Bronchial epithelial cell (primary cell): ENCODE results near the gene MRPS26. TPM values are rescaled to one million over a fixed set of nuclear protein-coding genes. Genes with fewer than 3 reads are reported as not detected.

ENCODE experiments used
- DNase-seq: peaks from one replicate; pipeline ENCODE4 v3.0.0-alpha.2; 2010; ENCODE audit warnings: low read depth
- FAIRE-seq: peaks from 2 replicates; lab custom pipeline; 2011; peaks lifted over from hg19 to GRCh38; lab: Jason Lieb, UNC
- H3K27me3 ChIP-seq: 2 replicates; pipeline ENCODE4 v1.5.1; 2011; ENCODE audit warnings: low read length; ENCODE audit not compliant: control insufficient read depth, insufficient read depth
- H3K36me3 ChIP-seq: 2 replicates; pipeline ENCODE4 v1.5.1; 2011; ENCODE audit warnings: low read length; ENCODE audit not compliant: control insufficient read depth, insufficient read depth
- H3K4me3 ChIP-seq: 2 replicates; pipeline ENCODE4 v1.5.1; 2011; ENCODE audit warnings: mild to moderate bottlenecking, low read depth, low read length, control low read depth
- total RNA-seq: library from RNA; depleted of rRNA; stranded (reverse); fragments of >200 nt; gene quantifications from 2 replicates; pipeline ENCODE4 v1.2.1, GENCODE V29; 2014
- TF ChIP-seq, protein P1 (sequence below): IDR thresholded peaks from 2 replicates; pipeline ENCODE4 v1.5.1; 2011; ENCODE audit warnings: mild to moderate bottlenecking, moderate library complexity, low read length, control low read depth, inconsistent platforms; ENCODE audit not compliant: insufficient read depth, severe bottlenecking

The MRPS26 gene
- total RNA-seq, 1 donor from 2014 or later, result 69.5 TPM

DNA sequence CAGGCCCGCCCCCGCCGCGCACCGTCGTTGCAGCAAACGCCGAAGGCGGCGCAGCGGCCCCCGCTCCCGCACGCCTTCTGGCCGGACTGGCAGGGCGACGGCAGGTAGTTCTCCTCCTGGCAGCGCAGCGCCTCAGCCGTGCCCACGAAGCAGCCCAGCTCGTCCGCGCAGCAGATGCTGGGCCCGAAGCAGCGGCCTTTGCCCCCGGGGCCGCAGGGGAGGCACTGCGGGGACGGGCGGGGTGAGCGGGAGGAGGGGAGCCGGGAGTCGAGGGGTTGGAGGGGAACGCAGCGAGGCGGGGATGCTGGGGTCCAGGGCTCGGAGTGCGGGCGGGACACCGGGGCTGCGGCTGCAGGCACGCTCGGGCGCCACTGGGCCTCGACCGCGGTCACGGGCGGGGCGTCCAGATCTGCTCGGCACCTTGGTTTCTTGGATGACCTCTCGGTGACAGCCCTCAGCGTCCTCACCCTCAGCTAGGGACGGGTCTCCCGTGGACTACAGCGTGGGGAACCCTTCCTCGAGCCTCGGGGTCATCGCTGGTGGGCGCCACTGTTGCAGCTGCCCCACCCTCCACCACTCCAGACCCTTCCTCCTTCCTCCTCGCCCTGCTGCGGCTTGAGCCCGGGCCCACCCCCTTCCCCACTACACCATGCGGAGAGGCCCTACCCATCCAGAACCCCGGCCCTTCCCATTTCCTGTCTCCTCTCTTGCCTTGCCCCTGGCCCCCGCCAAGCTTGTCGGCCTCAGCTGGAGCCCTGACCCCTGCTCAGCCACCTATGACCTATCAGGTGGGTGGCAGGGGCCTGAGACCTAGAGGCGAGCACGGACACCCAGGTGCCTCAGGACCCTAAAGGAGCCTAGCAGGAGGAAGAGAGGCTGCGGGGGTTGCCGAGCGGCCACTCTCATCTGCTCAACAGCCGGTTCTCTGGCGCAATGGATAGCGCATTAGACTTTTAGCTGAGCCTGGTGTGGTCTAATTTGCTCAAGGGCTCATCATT lies 37.4 kb downstream of the MRPS26 start:
- FAIRE-seq, result no peak
- Histone ChIP-seq H3K36me3 (no peaks in the 10 kb centered on the region), H3K27me3 (peaks cover 19% of the 10 kb centered on the region), H3K4me3 (peak overlapping the region; percentile 6)
- no peak for DNase-seq
- TF ChIP-seq, protein P1, sequence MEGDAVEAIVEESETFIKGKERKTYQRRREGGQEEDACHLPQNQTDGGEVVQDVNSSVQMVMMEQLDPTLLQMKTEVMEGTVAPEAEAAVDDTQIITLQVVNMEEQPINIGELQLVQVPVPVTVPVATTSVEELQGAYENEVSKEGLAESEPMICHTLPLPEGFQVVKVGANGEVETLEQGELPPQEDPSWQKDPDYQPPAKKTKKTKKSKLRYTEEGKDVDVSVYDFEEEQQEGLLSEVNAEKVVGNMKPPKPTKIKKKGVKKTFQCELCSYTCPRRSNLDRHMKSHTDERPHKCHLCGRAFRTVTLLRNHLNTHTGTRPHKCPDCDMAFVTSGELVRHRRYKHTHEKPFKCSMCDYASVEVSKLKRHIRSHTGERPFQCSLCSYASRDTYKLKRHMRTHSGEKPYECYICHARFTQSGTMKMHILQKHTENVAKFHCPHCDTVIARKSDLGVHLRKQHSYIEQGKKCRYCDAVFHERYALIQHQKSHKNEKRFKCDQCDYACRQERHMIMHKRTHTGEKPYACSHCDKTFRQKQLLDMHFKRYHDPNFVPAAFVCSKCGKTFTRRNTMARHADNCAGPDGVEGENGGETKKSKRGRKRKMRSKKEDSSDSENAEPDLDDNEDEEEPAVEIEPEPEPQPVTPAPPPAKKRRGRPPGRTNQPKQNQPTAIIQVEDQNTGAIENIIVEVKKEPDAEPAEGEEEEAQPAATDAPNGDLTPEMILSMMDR, result no peak

DNA sequence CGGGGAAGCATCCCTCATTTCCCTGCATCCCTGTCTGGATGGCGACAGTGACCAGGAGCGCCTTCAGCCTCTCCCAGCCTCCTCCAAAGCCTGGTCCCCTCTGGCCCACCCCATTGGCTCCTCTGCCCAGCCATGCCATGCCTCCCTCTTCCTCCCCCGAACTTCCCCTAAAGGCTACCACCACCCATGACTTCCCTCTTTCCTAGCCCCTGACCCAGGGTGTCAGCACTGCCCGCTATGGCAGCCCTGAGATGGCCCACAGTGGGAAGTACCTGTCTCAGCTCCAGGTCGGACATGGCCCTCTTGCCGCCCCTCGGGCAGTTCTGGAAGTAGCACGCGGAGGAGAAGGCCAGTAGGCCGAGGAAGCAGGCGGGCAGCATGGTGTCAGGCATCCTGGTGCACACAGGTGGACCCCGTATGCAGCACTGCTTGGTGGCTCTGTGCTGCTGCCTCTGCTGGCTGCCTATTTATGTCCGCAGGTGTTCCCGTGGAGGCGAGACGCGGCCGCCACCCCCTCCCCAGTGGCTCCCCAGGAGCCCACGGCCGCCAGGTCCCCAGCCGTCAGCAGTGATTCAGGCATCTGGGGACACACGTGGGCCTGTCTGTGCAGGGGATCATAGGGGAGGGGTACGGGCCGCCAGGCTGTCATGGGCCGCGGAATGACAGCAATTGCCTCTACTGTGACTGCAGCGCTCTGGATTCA lies 38.6 kb downstream of the MRPS26 start, which contains the start of gene AVP:
Gene AVP, minus strand, starts transcription at position 442 of the 703 bp plus-strand sequence. Its CDS starts 50 bp downstream, at position 392.
- Histone ChIP-seq H3K27me3 (peaks cover 19% of the 10 kb centered on the region), H3K4me3 (no peak within 1 kb of the TSS), H3K36me3 (no peaks in the 10 kb centered on the region)
- FAIRE-seq (no peak), DNase-seq (no peak)
- TF ChIP-seq, protein P1, result no peak

GRCh38 chr20:3084986-3085360 lies 39.1 kb downstream of the MRPS26 start:
- TF ChIP-seq, protein P1, result no peak
- H3K36me3 ChIP-seq, result no peaks in the 10 kb centered on the region
- no peak for DNase-seq
- no peak for FAIRE-seq
- no peak overlapping the region for H3K4me3 ChIP-seq
- H3K27me3 ChIP-seq, result peaks cover 19% of the 10 kb centered on the region

DNA sequence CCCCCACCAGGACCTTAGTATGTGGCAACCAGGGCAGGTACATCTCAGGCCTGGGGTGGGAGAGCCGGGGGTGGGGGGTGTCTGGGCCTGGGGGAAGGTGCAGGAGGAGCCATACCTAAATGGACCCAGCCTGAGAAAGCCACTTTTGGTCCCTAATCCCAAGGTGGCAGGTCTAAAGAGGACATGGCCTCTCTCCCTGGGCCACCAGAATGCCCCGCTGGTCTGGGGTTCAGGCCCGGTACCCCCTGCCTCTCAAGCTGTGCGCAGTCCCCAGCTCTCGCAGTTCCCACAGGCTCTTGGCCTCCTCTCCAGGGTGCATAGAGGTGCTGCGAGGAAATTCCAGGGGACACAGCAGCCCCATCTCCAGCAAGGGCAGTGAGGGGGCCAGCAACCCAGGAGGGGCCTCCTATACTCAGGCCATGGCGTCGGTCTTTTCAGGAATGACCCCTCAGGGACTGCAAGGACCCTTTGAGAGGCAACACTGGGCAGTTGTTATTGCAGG lies 39.8 kb downstream of the MRPS26 start:
- no peaks in the 10 kb centered on the region for H3K36me3 ChIP-seq
- FAIRE-seq, result no peak
- TF ChIP-seq, protein P1, result no peak
- no peak for DNase-seq
- no peak overlapping the region for H3K4me3 ChIP-seq
- H3K27me3 ChIP-seq, result peaks cover 19% of the 10 kb centered on the region

DNA sequence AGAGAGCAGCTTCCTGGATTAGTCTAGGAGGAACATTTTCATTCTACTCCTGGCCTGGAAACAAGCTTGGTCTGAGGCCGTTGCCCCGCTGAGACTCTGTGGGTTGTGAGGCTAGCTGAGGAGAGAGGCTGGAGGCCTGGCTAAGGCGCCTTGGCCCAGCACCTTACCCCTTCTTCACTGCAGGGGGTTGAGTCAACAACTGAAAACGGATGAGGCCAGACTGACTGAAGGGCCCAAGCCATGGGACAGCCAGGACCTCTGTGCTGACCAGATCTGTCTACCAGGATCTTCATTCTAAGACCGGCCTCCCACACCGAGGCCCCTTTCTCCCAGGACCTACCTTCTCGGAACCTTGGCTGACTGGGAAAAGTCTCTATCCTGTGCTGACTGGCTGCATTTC lies 42.2 kb downstream of the MRPS26 start:
- peaks cover 4% of the 10 kb centered on the region for H3K27me3 ChIP-seq
- FAIRE-seq (no peak), DNase-seq (no peak)
- H3K4me3 ChIP-seq, result no peak overlapping the region
- no peaks in the 10 kb centered on the region for H3K36me3 ChIP-seq
- TF ChIP-seq, protein P1, result no peak
